AG10803 (cell line): ENCODE results near the gene CNNM1.

Experiments used
- DNase-seq: peaks from one replicate; pipeline ENCODE4 v3.0.0; 2010; ENCODE audit warnings: low read depth
- H3K4me3 ChIP-seq: 2 replicates; pipeline ENCODE4 v1.5.1; 2011; ENCODE audit warnings: mild to moderate bottlenecking, low read length, control low read depth
- CTCF ChIP-seq: conservative IDR thresholded peaks from 2 replicates; pipeline ENCODE4 v1.5.1; 2011; ENCODE audit warnings: mild to moderate bottlenecking, low read length, control low read depth, inconsistent platforms

Gene CNNM1

DNA sequence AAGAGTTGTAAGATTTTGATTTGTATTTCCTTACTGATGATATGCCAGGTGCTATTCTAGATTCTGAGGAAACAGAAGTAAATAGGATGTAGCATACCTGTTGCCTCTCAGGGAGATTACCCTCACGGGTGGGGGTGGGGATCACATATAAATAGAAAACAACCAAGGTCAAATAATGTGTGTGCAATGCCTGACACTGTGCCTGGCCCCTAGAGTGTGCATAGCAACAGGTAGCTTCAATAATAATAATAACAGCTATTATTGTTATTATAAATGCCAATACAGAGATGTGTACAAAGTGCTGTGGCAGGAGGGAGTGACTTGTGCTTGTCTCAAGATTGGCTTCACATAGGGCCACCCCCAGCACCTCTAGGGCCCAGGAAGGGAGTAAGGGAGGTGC is 24.0 kb downstream of the CNNM1 start:
- DNase-seq, result no peak
- no peak overlapping the region for H3K4me3 ChIP-seq
- no peak for TF ChIP-seq CTCF

GRCh38 chr10:99357691-99358090 is 28.5 kb downstream of the CNNM1 start:
- H3K4me3 ChIP-seq, result no peak overlapping the region
- no peak for TF ChIP-seq CTCF
- DNase-seq, result no peak

GRCh38 chr10:99358101-99358500 is 28.9 kb downstream of the CNNM1 start:
- DNase-seq, result no peak
- no peak for TF ChIP-seq CTCF
- H3K4me3 ChIP-seq, result no peak overlapping the region

GRCh38 chr10:99360934-99361333 is 31.8 kb downstream of the CNNM1 start:
- H3K4me3 ChIP-seq, result no peak overlapping the region
- peak; percentile 11; the same call in 1 of the 2 replicates for TF ChIP-seq CTCF
- DNase-seq, result no peak

DNA sequence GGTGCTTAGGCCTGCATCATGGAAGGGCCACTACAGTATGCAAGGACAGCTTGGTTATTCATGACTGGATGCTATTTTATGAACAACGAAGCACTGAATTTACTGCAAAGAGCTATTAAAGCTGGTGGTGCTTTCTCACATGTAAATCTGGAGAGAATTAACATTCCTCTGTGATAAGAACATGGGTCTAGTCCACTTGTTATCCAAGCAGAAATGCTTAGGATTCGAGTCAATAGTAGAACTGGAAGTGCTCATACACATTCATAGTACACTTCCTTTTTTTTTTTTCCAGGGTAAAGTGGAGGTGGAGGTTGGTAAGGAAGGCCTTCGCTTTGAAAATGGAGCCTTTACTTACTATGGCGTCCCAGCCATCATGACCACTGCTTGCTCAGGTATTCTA is 35.0 kb downstream of the CNNM1 start:
- DNase-seq, result peak; percentile 91
- no peak for TF ChIP-seq CTCF
- no peak overlapping the region for H3K4me3 ChIP-seq

DNA sequence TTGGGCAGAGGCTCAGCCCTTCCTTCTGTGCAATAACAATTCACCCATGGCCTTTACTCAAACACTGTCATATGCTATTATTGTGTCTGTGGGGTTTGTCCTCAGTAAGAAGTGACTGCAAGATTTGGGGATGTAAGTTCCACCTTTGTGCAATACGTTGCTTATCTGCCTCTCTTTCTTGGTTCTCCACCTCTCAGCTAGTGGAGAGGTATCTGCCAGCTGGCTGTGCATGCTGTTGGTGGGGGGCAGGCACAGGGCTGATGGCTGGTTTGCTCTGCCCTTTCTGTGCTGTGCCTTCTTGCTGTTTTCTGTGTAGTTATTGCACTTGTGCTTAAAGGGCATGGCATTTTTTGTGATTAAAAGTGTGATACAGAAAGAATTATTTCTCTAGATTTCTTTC is 36.2 kb downstream of the CNNM1 start:
- H3K4me3 ChIP-seq, result no peak overlapping the region
- no peak for TF ChIP-seq CTCF
- DNase-seq, result no peak

GRCh38 chr10:99365736-99366135 is 36.6 kb downstream of the CNNM1 start:
- H3K4me3 ChIP-seq, result no peak overlapping the region
- peak; percentile 70 for DNase-seq
- no peak for TF ChIP-seq CTCF
